Activated CD4-positive, CD25-positive, alpha-beta regulatory T cell (primary cell): Measurements from ENCODE around the gene RASGRP2.
"Not testable (repeated sequence)": the region's sequence is repeated elsewhere in the genome, so short reads cannot be mapped to it uniquely, and the experiment has no call there.

Source experiments
- DNase-seq, 4 experiments: peaks; one replicate each; lab custom pipeline; 2025; lab: John Stamatoyannopoulos, UW

The RASGRP2 gene

GRCh38 chr11:64720640-64721358 is 23.1 kb downstream of the RASGRP2 start:
- no peak for DNase-seq

GRCh38 chr11:64720167-64720566 is 23.8 kb downstream of the RASGRP2 start:
- no peak for DNase-seq

GRCh38 chr11:64719406-64719805 is 24.5 kb downstream of the RASGRP2 start:
- no peak for DNase-seq

- no peak for DNase-seq
Observed at GRCh38 chr11:64718780-64719124, 25.2 kb downstream of the RASGRP2 start.

GRCh38 chr11:64718084-64718779 is 25.7 kb downstream of the RASGRP2 start:
- no peak for DNase-seq

- DNase-seq, result no peak
Observed at GRCh38 chr11:64717268-64717578, 26.7 kb downstream of the RASGRP2 start.

- no peak for DNase-seq
Observed at GRCh38 chr11:64716473-64717267, 27.3 kb downstream of the RASGRP2 start.

GRCh38 chr11:64715756-64716472 is 28.0 kb downstream of the RASGRP2 start:
- no peak for DNase-seq

GRCh38 chr11:64715110-64715509 is 28.8 kb downstream of the RASGRP2 start:
- DNase-seq, result no peak

- no peak for DNase-seq
Observed at GRCh38 chr11:64714666-64715065, 29.3 kb downstream of the RASGRP2 start.

GRCh38 chr11:64713781-64714363 is 30.1 kb downstream of the RASGRP2 start:
- no peak for DNase-seq

GRCh38 chr11:64713016-64713707 is 30.8 kb downstream of the RASGRP2 start:
- no peak for DNase-seq

GRCh38 chr11:64712430-64713015 is 31.4 kb downstream of the RASGRP2 start:
- DNase-seq, result no peak

- DNase-seq, result no peak
Observed at GRCh38 chr11:64711956-64712362, 32.0 kb downstream of the RASGRP2 start.

GRCh38 chr11:64711138-64711955 is 32.6 kb downstream of the RASGRP2 start:
- DNase-seq, result no peak

GRCh38 chr11:64710418-64711137 is 33.4 kb downstream of the RASGRP2 start:
- DNase-seq, result no peak

- no peak for DNase-seq
Observed at GRCh38 chr11:64705501-64705900, 38.4 kb downstream of the RASGRP2 start.

- no peak for DNase-seq
Observed at GRCh38 chr11:64703048-64703447, 40.9 kb downstream of the RASGRP2 start.

- DNase-seq, result not testable (repeated sequence)
Observed at GRCh38 chr11:64701956-64702355, 42.0 kb downstream of the RASGRP2 start.
